Thyroid gland (tissue), 4 donors: ENCODE results near the gene VSTM4. TPM values are rescaled to one million over a fixed set of nuclear protein-coding genes. Genes with fewer than 3 reads are reported as not detected.

Experiments used
- DNase-seq, 2 donors: peaks; one replicate each; pipeline ENCODE4 v3.0.0-alpha.2; 2019
- H3K27ac ChIP-seq, 3 donors: fragments of 200-600 bp; sonication (generic); 1 replicate in 2 of 3; 2 replicates in 1 of 3; pipeline ENCODE4 v1.5.1; 2016 to 2019; ENCODE audit warnings: mild to moderate bottlenecking in 1 of 3, moderate library complexity in 1 of 3
- H3K27me3 ChIP-seq: fragments of 200-600 bp; sonication (generic); one replicate; pipeline ENCODE4 v1.5.1; 2019
- H3K36me3 ChIP-seq, 2 donors: fragments of 200-600 bp; sonication (generic); one replicate each; pipeline ENCODE4 v1.5.1; 2016 to 2019
- H3K4me1 ChIP-seq, 2 donors: fragments of 200-600 bp; sonication (generic); one replicate each; pipeline ENCODE4 v1.5.1; 2017 to 2019
- H3K4me3 ChIP-seq, 3 donors: fragments of 200-600 bp; sonication (generic); replicated peaks in 1 of 3; 1 replicate in 2 of 3; 2 replicates in 1 of 3; pipeline ENCODE4 v1.5.1; 2016; ENCODE audit warnings: mild to moderate bottlenecking in 1 of 3
- H3K9me3 ChIP-seq: fragments of 200-600 bp; sonication (generic); one replicate; pipeline ENCODE4 v1.5.1; 2017
- POLR2A ChIP-seq, 2 donors: fragments of 450-650 bp; IDR thresholded peaks; one replicate each; pipeline ENCODE4 v1.6.1; 2017; ENCODE audit warnings: antibody characterized with exemption in 2 of 2, mild to moderate bottlenecking in 2 of 2, moderate library complexity in 1 of 2
- WGBS, 2 donors: methylation state at CpG; one replicate each; pipeline ENCODE4 v1.1.5; 2017; 5-methylcytosine and 5-hydroxymethylcytosine counted together
- intact Hi-C: fragments of 100-400 bp; cut with DNase I; formaldehyde crosslinking; loops from one replicate; pipeline ENCODE4 v1.15.1; 2023
- microRNA-seq: library from miRNA; unstranded; fragments of <30 nt; microRNA quantifications from one replicate; pipeline ENCODE4, GENCODE V29; 2016
- small RNA-seq: library from RNA; depleted of rRNA; stranded (forward); fragments of <200 nt; gene quantifications from one replicate; pipeline ENCODE3, GENCODE V24; 2016
- total RNA-seq, 4 donors: library from RNA; depleted of rRNA; stranded (reverse); fragments of >200 nt; gene quantifications; one replicate each; pipeline ENCODE4 v1.2.3, GENCODE V29; 2016
- TF ChIP-seq, protein P1 (sequence below), 6 experiments: fragments of 200-600 bp in 3 of 6; fragments of 450-650 bp in 3 of 6; sonication (generic) in 3 of 6; IDR thresholded peaks; one replicate each; pipeline ENCODE4 v1.5.1; 2016 to 2019; ENCODE audit warnings: antibody characterized with exemption in 6 of 6, mild to moderate bottlenecking in 2 of 6, inconsistent platforms in 1 of 6, moderate library complexity in 1 of 6

The VSTM4 gene
- total RNA-seq, 4 donors from 2014 or later, result 42.9 to 220 (median 142) TPM

DNA sequence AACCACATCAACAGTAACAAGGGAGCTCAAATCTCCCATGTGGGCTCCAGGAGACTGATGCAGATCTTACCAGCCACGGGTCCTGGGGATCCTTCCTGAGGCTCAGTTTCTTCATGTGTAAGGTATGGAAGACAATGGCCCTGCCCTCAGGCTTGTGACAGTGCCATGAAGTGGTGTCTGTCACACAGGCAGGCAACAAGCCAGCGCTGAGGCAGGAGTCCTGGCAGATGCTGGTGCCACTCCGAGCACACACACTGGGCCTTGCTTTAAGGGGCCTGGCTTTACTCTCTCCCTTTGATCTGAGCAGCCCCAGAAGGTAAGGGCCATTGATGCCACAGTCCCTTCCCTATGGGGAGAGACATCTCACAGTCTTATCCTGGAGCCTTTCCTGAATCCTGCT is 147.3 kb downstream of the VSTM4 start:
- Histone ChIP-seq H3K27ac (no peak overlapping the region), H3K9me3 (no peaks in the 10 kb centered on the region), H3K27me3 (no peaks in the 10 kb centered on the region), H3K4me3 (no peak overlapping the region), H3K36me3 (no peaks in the 10 kb centered on the region), H3K4me1 (no peaks in the 10 kb centered on the region)
- DNase-seq, result no peak
- intact Hi-C loops, result no loop called here
- TF ChIP-seq, protein P1, sequence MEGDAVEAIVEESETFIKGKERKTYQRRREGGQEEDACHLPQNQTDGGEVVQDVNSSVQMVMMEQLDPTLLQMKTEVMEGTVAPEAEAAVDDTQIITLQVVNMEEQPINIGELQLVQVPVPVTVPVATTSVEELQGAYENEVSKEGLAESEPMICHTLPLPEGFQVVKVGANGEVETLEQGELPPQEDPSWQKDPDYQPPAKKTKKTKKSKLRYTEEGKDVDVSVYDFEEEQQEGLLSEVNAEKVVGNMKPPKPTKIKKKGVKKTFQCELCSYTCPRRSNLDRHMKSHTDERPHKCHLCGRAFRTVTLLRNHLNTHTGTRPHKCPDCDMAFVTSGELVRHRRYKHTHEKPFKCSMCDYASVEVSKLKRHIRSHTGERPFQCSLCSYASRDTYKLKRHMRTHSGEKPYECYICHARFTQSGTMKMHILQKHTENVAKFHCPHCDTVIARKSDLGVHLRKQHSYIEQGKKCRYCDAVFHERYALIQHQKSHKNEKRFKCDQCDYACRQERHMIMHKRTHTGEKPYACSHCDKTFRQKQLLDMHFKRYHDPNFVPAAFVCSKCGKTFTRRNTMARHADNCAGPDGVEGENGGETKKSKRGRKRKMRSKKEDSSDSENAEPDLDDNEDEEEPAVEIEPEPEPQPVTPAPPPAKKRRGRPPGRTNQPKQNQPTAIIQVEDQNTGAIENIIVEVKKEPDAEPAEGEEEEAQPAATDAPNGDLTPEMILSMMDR (IDR thresholded peaks at IDR 0.05), result no peak
- no peak for TF ChIP-seq POLR2A (IDR thresholded peaks at IDR 0.05)
- 68 to 72% methylated on average over 2 to 3 of the region's 3 CpGs for WGBS, 2 donors

DNA sequence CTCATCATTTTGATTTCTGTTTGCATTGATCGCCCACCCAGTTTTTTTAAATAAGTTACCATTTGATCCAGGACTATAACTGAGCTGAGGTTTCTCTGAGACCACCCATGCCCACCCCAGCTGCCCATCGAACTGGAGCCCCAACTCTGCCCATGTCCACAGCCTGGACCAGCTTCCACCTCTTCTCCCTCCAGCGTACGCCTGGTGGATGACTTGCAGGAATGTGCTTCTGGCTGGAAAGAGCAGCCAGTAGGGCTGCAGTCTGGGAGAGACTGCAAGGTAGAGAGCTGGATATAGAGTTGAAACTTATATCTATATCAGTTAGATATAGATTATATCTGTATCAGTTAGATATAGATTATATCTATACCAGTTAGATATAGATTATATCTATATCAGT is 149.9 kb downstream of the VSTM4 start:
- TF ChIP-seq, protein P1 (IDR thresholded peaks at IDR 0.05), result no peak
- no peak for TF ChIP-seq POLR2A (IDR thresholded peaks at IDR 0.05)
- WGBS, 2 donors, result 88 to 94% methylated on average over 4 of the region's 4 CpGs
- H3K27ac ChIP-seq, result no peak overlapping the region
- no peaks in the 10 kb centered on the region for H3K9me3 ChIP-seq
- H3K36me3 ChIP-seq, result no peaks in the 10 kb centered on the region
- no peak overlapping the region for H3K4me3 ChIP-seq
- H3K4me1 ChIP-seq, result no peaks in the 10 kb centered on the region
- H3K27me3 ChIP-seq, result no peaks in the 10 kb centered on the region
- intact Hi-C loops, result no loop called here
- DNase-seq, result no peak

Small RNA genes within 50 kb of the gene (microRNA-seq; reads per million reads assigned to microRNA genes)
- gene MIR4294, result not detected

Small RNA genes within 50 kb of the gene (small RNA-seq; reads per million reads assigned to genes)
- gene MIR4294, result not detected

Other genes starting within 250 kb of the VSTM4 start
- not detected for gene LRRC18, start 175.7 kb downstream of the VSTM4 start, total RNA-seq
- not detected for gene FAM170B, start 18.5 kb upstream of the VSTM4 start, total RNA-seq
- 10 to 100 TPM in 3 of 4 donors, 1 to 10 TPM in 1; 4.2 to 15.0 (median 13.2) TPM for gene TMEM273, start 72.9 kb upstream of the VSTM4 start, total RNA-seq
- not detected for gene C10orf71, start 183.6 kb upstream of the VSTM4 start, total RNA-seq